NCI-H1694 treated with DMSO at 0.1 percent for 48 hours (cell line): Measurements from ENCODE around the gene C19orf67.
A peak's percentile ranks its signal among the peaks of the same experiment; 100 is the strongest.

Experiments
- DNase-seq: peaks from one replicate; lab custom pipeline; 2025; lab: John Stamatoyannopoulos, UW

Gene C19orf67

DNA sequence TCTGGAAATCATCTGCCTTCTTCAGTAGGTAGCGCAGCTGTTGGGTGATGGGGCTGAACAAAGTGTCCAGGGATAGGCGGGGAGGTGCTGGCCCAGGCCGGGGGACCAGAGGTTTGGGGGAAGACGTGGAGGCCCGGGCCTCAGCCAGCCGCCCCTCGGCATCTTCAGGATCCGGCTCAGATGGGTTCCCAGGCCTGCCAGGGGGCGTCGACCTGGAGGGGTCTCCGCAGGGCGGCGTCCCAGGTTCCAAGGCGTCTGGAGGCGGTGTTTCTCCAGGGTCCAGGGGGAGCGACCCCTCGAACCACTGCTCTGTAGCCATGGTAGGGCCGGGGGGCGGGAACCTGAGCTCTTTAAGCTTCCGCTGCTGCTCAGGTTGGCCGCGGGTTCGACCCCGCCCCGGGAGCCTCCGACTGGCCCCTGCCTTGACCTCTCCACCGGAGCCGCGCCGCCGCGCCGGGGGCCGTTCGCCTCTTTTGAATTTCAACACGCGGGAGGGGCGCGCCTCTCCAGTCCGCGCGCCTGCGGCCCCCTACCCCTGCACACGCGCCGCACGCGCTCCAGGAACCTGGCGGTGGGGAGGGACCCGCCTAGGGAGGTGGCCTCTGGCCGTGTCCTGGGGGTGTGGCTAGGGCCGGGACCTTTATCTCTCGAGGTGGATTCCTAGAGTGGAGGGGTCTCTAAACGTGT lies at the start of gene C19orf67:
Gene C19orf67 (minus strand): TSS at position 475 of the 687 bp plus-strand sequence. CDS start 156 bp downstream, at position 319.
- no peak for DNase-seq

DNA sequence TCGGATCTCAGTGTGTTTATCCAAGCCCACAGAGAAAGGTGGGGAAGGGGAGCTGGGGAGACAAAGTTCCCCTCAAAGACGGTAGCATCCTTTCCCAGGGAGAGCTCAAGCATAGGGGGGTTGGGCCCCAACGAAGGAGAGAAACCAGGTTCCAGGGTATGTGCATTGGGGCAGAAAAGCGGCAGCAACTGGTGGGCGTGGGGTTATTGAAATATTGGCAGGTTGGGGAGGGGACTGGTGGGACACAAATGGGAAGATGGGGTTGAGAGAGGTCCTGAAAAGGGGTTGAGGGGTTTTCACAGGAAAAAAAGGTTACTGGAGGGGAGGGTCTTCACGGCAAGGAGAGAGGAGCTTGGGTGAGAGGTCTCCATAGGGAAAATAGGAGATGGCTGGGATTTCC lies 49.8 kb upstream of the C19orf67 start:
- DNase-seq: no peak

DNA sequence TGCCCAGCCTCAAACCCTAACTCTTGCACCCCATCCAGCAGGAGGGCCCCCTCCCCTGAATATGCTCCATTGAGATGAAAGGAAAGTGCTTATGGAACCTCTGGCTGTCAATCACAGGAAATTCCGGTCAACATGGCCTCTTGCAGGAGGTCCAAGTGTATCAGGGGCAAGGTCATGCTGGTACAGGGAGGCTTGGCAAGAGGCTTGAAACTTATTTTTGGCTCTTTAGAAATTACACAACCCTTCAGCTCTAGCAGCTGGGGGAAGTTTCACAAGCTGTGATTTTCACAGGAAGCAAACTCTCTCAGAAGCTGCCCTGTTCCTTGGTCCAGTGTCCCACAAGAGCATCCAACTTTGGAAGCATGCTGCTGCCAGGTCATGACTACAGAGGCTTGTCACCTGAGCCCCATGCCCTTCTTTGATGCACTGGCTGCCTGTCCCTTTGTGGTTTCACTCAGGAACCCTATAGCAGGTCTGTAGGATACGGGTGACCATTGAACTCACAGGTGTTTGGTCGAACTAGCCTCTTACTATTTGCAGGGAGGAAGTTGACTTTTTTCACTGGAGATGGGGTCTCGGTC lies 42.4 kb upstream of the C19orf67 start:
- DNase-seq: no peak

DNA sequence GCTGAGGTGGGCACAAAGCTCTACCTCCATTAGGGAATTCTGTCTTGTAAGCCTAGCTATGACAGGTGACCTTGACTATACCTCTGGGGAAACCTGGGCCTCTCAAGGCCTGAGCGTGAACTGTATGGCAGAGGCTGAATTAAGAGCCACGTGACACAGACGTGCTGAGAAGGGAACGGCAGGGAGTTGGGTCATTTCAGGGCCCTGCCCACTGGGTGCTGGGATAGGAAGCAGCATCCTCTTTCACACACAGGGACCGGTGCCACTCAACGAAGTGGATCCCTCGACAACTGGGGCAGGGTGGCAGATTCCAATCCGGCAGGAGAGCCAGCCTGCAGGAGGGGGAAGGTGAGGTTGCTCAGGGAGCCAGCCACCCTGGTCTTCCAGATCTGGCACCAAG lies 41.6 kb upstream of the C19orf67 start:
- no peak for DNase-seq

DNA sequence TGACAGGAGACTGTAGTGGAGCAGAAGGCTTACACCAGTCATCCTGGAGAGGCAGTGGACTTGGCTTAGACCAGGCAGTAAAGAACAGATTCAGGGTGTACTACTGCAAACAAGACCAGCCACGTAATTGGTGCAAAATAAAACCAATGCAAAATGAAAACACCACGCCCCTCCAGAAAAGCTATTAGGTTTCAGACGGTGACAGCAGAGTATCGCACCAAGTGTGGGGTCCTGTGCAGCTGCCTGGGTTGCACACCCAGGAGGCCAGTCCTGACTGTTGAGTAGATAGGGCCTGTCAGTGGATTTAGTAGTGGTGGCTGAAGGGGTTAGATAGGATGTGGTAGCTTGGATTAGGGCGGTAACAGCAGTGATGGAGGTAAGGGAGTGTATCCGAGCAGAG lies 37.3 kb upstream of the C19orf67 start:
- no peak for DNase-seq

DNA sequence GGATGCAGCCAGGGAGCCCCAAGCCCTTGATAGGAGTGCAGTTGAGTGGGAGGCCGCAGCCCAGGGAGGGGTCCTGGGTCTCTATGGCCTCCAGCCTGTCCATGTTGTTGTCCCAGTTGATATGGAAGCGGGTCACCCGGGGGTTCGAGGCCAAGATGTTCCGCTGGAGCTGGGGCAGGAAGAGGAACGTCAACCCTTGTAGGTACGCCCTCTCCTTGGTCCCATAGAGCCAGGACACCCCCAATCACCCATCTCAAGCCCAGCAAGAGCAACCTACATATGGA lies 34.9 kb upstream of the C19orf67 start:
- DNase-seq: no peak

DNA sequence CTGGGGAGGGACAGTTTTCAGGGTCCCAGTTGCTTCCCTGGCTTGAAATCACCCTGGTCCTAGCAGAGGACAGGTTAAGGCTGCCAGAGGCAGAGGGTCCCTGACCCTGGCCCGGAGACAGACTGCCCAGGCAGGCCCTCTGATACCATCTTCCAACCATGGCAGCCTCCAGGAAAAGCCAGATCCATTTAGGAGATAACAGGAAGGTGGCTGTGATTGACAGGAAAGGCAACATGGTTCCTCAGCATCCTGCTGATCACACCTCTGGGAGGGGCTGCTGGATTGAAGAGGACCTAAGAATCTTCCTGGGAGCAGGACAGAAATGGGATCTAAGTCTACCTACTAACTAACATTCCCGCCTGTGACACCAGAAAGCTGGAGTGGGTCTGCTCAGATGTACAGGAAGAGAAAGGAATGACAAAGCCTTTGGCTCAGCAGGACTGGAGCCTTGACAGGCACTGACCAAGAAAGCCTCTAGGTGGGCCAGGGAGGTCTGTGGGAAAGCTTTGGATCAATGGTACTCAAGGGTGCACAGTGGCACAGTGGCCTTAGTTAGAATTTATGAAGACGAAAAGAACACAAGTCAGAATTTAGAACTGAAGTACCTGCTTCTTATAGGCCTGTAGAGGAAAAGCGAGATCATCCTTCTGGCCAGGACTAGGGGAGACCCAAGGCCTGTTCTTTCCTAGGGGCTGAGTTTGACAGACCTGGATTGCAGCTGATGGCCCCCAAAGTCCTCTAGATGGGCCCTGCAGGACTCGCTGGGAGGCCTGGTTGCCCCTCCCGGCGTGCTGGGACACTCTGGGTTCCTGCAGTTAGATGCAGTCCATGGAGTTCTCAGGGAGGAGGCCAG lies 34.3 kb upstream of the C19orf67 start:
- no peak for DNase-seq

DNA sequence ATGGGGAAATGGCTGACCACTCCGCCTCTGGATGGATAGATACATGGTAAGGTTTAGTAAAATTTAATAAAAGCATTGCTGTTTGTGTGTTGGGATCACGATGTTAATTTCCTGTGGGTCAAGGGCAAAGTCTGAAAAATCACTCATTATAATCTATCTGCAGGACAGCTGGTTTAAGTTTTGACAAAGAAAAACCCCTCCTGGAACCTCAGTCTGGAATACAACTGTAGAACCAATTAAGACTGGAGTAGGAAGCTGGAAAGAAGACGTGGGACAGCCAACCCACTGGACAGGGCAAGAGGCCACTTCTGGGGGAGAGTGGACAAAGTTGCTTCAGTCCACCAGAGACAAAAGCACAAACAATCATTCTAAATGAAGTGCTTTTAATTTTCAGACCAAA lies 33.6 kb upstream of the C19orf67 start:
- DNase-seq: no peak

DNA sequence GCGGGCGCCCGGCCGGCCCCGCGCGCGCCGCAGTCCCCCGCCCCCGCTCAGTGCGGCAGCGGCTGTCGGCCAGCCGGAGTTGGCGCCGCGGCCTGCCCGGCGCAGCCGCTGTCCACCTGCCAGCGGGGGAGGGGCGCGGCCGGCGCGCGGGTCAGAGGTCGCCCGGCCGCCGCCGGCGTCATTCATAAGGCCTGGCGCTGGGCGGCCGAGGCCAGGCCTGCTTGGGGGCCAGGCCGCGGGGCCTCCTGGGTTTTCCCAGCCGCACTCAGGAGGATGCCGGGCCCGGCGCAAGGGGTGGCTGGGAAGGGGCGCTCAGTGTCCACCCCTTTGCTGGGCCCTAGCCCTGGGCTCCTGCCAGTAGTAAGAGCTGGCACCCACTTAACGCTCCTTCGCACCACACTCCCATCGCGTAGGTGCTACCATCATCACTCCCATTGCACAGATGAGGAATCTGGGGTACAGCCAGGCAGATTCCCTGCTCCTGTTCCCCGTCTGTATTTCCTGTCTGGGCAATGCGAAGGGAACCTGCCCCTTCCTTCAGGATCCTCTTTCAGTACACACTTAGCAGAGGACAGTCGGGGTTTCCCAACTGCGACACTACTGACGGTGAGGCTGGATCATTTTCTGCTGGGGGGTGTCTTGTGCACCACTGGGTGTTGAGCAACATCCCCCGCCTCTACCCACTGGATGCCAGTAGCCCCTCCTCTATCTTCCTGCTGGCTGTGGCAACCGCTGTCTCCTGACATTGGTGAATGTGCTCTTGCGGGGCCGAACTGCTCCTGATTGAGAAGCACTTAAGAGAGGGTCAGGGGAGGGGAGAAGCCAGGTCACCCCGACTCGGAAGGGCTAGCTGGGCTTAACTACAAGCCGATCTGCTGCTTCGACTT lies 32.8 kb upstream of the C19orf67 start:
- DNase-seq: peak; percentile 21

DNA sequence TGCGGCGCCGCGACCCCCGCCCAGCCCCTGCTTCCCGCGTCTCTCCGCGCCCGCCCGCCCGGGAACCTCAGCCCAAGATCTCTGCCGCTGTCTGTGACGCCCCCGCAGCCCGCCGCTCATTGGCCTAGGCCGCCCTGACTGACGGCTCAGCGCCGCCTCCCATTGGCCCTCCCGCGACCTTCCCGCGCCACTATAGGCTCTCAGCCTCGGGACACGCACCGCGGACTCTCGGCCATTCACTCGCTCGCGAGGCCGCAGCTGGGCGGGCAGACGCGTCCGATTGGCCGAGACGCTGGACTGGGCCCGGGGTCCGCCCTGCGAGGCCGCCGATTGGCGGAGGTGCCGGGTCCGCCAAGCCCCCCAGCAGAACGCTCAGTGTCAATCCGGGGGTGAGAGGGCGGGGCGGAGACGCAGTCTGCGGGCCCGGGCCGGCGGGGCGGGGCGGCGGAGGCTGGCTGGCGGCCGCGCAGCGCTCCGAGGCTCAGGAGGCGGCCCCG lies 32.1 kb upstream of the C19orf67 start, which contains the start of gene PRKACA:
Gene PRKACA (minus strand): TSS at position 95 of the 497 bp plus-strand sequence. CDS start 215 bp downstream, outside the sequence.
- DNase-seq: peak; percentile 98

DNA sequence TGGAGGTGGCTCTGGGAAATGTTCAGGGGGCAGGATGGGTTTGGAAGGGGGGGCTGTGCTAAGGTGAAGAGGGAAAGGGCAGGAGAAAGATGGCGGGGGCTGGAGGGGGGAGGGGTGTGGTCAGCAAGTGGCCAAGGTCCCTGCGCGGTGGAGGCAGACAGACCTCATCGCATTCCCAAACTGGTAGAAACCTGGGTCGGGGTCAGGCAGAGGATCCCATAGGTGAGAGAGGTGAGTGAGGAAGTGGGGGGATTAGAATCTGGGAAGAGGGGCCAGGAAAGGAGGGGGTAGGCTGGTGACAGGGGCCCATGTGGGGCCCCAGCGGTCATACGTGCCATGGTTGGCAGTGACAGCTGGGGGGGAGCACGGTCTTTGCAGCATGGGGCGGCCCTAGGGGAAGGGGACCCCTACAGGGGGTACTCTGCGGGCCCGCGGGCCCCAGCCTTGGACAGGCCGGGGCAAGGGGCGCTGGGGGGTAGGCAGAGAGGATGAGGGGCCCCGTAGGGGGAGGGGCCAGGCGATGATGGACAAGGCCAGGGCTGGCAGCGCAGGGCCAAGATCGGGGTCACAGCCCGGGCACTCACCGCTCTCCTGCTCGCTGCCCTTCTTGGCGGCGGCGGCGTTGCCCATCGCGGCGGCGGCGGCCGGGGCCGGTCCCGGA lies 31.5 kb upstream of the C19orf67 start:
- DNase-seq: no peak

DNA sequence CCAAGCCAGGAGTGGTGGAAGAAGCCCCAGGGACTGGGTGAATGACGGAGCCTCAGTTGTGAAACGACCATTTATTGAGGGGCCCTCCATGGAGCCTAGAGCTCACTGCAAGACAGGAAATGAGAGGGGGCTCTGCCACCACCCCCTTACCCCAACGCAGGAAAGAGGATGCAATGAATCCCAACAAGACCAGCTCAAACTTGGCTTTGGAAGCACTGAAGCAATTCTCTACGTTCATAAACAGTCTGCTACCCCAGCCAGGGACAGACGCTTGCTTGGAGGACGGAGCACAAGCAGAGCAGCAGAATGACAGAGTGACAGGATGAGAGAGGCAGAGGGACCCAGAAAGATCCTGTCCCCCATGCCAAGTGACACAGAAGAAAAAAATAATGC lies 30.9 kb upstream of the C19orf67 start:
- DNase-seq: no peak

DNA sequence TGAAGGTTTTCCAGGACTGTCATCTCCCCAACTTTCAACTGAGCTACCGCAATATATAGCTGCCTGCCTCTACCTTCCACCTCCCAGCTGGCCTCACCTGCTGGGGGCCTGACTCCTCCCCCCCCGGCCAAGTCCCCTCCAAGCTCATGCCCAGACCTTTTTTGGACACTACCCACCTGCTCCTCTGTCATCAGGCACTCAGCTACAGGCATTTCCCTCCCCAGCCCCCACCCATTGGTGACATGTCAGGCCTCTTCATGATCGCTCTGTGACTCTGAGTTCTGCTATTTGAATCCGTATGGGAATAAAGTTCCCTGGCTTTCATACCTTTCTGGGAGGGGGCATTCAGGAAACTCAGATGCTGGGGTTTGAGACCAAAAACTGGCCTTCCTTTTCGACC lies 30.2 kb upstream of the C19orf67 start:
- DNase-seq: no peak

DNA sequence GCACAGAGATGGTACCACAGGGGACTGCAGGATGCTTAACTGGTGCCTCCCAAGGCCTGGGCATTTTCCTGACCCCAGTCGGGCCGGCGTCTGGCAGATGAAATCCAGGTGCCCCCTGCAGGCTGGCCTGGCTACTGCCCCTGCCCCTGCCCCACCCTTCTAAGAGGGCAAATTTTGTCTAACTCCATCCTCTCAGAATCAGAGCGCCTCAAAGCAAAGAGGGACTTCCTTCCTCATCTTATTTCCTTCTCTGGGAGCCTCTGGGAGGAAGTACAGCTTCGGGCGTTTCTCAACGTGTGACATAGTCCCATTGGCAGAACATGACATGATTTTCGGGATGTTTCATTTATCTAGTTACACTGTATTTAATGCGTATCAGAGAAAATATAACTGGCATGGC lies 29.3 kb upstream of the C19orf67 start:
- no peak for DNase-seq

DNA sequence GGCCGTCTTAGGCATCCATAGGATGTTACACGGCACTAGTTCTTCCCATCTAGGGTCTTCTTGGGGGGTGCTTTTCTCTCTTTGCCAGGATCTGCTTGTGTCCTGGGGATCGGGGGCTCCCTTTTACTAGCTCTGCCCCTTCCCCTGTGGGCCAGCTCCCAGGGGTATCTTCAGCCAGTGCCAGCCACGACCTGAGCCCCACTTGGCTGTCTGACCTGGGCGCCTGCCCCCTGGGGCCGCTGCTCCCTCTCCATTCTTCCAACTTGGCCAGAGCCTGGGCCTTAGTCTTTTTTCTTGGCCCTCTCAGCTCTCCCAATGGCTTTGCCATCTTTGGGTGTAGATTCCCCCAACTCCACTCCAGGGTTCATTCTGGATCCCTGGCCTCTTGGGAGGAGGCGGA lies 28.9 kb upstream of the C19orf67 start:
- DNase-seq: no peak

DNA sequence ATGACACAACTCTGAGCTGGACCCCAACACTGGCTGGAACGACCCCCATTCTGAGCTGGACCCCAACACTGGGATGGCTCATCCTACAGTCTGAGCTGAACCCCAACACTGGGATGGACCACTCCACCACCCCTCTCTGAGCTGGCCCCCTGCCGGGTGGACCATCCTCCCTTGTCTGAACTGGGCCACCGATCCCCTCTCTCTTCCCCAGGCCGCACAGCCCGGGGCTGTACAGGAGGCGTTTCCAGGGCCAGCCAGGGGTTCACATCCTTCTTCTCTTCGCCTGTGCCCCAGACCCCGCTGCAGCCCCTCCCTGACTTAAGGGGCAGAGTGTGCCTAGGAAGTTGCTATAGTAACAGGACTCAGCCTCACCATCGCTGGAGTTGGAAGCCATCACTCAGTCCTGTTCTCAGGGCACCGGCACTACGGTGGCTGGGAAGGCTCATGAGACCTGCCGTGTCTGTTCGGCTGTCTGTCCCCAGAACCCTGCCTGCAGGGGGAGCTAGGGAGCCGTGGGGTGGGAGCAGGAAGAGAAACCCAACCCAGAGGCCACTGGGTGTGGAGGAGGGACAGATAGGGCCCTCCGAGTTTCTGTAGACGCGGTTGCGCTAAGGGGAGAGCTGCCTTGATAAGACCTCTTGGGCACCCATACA lies 28.3 kb upstream of the C19orf67 start:
- no peak for DNase-seq

DNA sequence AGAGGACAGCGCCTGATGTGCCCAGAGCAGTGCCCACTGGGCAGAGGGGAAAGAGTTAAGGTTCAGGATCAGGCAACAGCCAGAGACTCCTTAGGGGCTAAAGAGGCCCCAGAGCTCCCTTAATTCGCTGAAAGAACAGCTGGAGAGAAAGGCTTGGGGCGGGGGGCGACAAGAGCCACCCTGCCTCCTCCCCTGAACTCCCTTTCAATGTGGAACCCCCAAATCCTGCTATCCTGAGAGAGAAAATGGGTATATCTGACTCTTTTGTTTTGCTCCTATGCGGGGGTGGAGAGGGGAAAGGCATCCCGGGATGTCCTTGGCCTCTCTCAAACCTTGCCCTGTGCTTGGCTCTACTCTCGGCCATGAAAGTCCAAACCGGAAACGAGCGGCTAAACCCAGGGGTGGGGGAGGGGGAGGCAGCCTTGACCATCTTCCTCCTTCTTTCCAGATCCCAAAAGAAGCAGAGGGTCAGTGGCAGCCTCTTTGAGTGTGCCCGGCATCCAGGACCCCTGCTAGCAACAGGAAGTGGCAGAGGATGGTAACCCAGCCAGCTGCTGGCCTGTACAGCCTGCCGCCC lies 27.3 kb upstream of the C19orf67 start:
- no peak for DNase-seq

DNA sequence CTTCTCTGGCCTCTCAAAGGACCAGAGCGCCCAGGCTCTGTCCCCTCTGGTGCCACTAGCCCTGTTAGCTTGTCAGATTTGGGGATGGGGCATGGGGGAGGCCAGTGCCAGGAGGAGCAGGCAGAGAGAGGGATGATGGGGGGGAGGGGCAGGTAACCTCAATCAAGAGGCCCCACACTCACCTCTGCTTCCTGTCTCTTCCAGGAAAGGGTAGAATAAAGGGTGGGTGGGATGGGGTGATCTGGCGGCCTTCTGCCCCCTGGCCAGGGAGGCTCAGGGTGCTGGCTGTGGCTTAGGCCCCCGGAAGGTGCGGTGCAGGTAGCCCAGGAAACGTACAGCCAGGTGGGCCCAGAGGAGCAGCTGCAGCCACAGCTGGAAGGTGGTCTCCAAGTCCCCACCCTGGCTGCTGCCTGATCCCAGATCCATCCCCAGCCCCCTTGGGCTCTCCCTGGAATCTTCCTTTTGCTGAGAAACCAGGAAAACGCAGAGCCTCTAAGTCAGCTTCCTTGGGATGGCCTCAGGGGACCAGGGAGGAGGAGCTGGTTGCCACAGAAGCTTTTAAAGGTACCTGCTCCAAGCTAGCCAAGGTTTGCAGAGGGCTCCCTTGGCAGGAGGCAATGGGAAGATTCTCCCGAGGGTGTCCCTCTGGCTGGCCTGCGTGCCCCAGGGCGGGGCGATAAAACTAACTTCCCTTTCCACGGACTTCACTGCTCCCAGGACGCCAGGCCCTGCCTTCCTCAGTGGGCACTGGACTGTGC lies 26.6 kb upstream of the C19orf67 start:
- DNase-seq: no peak

DNA sequence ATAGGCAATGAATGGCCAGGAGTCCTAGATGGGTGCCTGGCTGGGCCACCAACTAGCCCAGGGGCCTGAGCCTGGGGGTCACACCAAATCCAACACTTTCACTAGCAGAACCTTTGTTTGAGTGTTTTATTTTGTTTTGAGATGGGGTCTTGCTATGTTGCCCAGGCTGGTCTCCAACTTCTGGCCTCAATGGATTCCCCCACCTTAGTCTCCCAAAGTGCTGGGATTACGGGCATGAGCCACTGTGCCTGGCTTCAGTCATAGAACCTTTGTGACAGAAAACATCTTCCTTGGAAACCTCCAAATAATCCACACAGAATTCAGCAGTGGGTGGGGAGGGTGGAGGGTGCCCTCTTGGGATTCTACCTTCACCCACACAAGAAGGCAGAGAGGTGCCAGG lies 25.9 kb upstream of the C19orf67 start:
- DNase-seq: no peak

DNA sequence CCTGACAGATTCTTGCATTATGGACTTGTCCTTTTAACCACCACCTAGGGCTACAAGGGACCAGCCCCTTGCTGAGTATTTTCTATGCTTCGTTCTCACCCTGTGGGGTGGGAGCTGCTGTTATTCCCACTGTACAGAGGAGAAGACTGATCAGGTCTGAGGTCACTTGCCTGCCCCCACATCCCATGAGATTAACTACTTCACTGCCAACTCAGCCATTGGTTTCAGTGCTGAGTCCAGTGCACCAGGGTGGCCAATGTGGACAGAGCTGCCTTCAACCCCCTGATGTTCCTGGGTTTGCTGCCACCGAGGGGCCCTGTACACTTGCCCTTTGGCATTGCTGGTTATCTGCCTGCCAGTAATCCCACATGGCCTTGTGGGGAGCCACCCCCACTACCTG lies 25.1 kb upstream of the C19orf67 start:
- DNase-seq: no peak
